DND-41 (cell line): ENCODE data around the gene KBTBD3.

Source experiments
- ATAC-seq: fragments of 200-7000 bp; cut with Tn5 transposase; 3 replicates; pipeline ENCODE4 v1.9.1; 2021; ENCODE audit warnings: low read depth; ENCODE audit not compliant: insufficient read depth
- DNase-seq: peaks from one replicate; pipeline ENCODE4 v3.0.0-alpha.2; 2020
- H2AFZ ChIP-seq: 2 replicates; pipeline ENCODE4 v1.6.0; 2012; ENCODE audit warnings: low read depth, low read length
- H3K27ac ChIP-seq: 2 replicates; pipeline ENCODE4 v1.5.1; 2012; ENCODE audit warnings: low read length, inconsistent platforms
- H3K27me3 ChIP-seq: fragments of 200-600 bp; sonication (generic); 2 replicates; pipeline ENCODE4 v1.6.0; 2012; ENCODE audit warnings: low read length, mild to moderate bottlenecking, inconsistent platforms; ENCODE audit not compliant: insufficient read depth, poor library complexity
- H3K36me3 ChIP-seq: 2 replicates; pipeline ENCODE4 v1.5.1; 2012; ENCODE audit warnings: low read length, inconsistent platforms; ENCODE audit not compliant: insufficient read depth
- H3K4me1 ChIP-seq: 2 replicates; pipeline ENCODE4 v1.5.1; 2012; ENCODE audit warnings: mild to moderate bottlenecking, low read length; ENCODE audit not compliant: insufficient read depth
- H3K4me2 ChIP-seq: 2 replicates; pipeline ENCODE4 v1.6.0; 2012; ENCODE audit warnings: mild to moderate bottlenecking, moderate library complexity, low read length, inconsistent platforms; ENCODE audit not compliant: insufficient read depth
- H3K4me3 ChIP-seq, 2 experiments: fragments of 200-600 bp in 1 of 2; shearing (Covaris generic) in 1 of 2; 2 replicates each; pipeline ENCODE4 v1.5.1; 2012 to 2016; ENCODE audit warnings: inconsistent platforms in 2 of 2, low read length in 2 of 2, mild to moderate bottlenecking in 2 of 2, low read depth in 1 of 2, moderate library complexity in 1 of 2
- H3K79me2 ChIP-seq: 2 replicates; pipeline ENCODE4 v1.6.0; 2012; ENCODE audit warnings: low read length, inconsistent platforms; ENCODE audit not compliant: insufficient read depth
- H3K9ac ChIP-seq: 2 replicates; pipeline ENCODE4 v1.6.0; 2012; ENCODE audit warnings: low read depth, mild to moderate bottlenecking, inconsistent platforms, low read length, moderate library complexity
- H3K9me3 ChIP-seq: 2 replicates; pipeline ENCODE4 v1.5.1; 2012; ENCODE audit warnings: low read length, moderate library complexity, mild to moderate bottlenecking, inconsistent platforms; ENCODE audit not compliant: insufficient read depth, severe bottlenecking
- H4K20me1 ChIP-seq: 2 replicates; pipeline ENCODE4 v1.6.0; 2012; ENCODE audit warnings: low read length; ENCODE audit not compliant: insufficient read depth
- CTCF ChIP-seq: IDR thresholded peaks from 2 replicates; pipeline ENCODE4 v1.5.1; 2012; ENCODE audit warnings: borderline replicate concordance, low read length, moderate library complexity, mild to moderate bottlenecking; ENCODE audit not compliant: poor library complexity, severe bottlenecking; ENCODE audit errors: extremely low read depth
- EZH2 ChIP-seq: IDR thresholded peaks from 3 replicates; pipeline ENCODE4 v1.6.1; 2012; ENCODE audit warnings: borderline replicate concordance, low read depth, mild to moderate bottlenecking, moderate library complexity, low read length, inconsistent platforms; ENCODE audit not compliant: severe bottlenecking

Gene KBTBD3

GRCh38 chr11:106086850-106087249, 9.7 kb upstream of the KBTBD3 start:
- Histone ChIP-seq H3K9me3 (no peaks in the 10 kb centered on the region), H3K4me1 (peaks cover 37% of the 10 kb centered on the region), H2AFZ (no peak overlapping the region), H3K4me3 (no peak overlapping the region), H3K4me2 (peak overlapping the region; percentile 41; the same call in 1 of the 2 replicates), H3K27me3 (no peaks in the 10 kb centered on the region), H3K36me3 (peaks cover 72% of the 10 kb centered on the region), H3K79me2 (peaks cover 97% of the 10 kb centered on the region), H4K20me1 (peaks cover 11% of the 10 kb centered on the region; the same call in 1 of the 2 replicates), H3K9ac (no peak overlapping the region), H3K27ac (no peak overlapping the region)
- DNase-seq (no peak), ATAC-seq (no peak)
- TF ChIP-seq CTCF (no peak), EZH2 (no peak)

- Histone ChIP-seq H4K20me1 (peaks cover 11% of the 10 kb centered on the region; the same call in 1 of the 2 replicates), H3K4me3 (no peak overlapping the region), H3K9ac (no peak overlapping the region), H3K79me2 (peaks cover 97% of the 10 kb centered on the region), H3K4me1 (peaks cover 42% of the 10 kb centered on the region), H3K4me2 (peak overlapping the region; percentile 41; the same call in 1 of the 2 replicates), H2AFZ (no peak overlapping the region), H3K27ac (no peak overlapping the region; the same call in 1 of the 2 replicates), H3K27me3 (no peaks in the 10 kb centered on the region), H3K9me3 (no peaks in the 10 kb centered on the region), H3K36me3 (peaks cover 70% of the 10 kb centered on the region)
- TF ChIP-seq EZH2 (no peak), CTCF (no peak)
- ATAC-seq (no peak), DNase-seq (no peak)
These were observed 9.0 kb upstream of the KBTBD3 start for GRCh38 chr11:106086135-106086534.

GRCh38 chr11:106082096-106082495, 4.9 kb upstream of the KBTBD3 start:
- Histone ChIP-seq H3K9ac (no peak overlapping the region), H4K20me1 (peaks cover 18% of the 10 kb centered on the region; the same call in 1 of the 2 replicates), H3K27ac (peak overlapping the region; percentile 20; the same call in 1 of the 2 replicates), H2AFZ (no peak overlapping the region), H3K4me2 (peak overlapping the region; percentile 54), H3K27me3 (no peaks in the 10 kb centered on the region), H3K4me3 (peak overlapping the region in 1 of 2 experiments; percentile 31; a peak in 1 of 4 replicates), H3K9me3 (no peaks in the 10 kb centered on the region), H3K4me1 (peaks cover 57% of the 10 kb centered on the region), H3K79me2 (peaks cover 93% of the 10 kb centered on the region), H3K36me3 (peaks cover 60% of the 10 kb centered on the region)
- no peak for DNase-seq
- TF ChIP-seq CTCF (no peak), EZH2 (no peak)
- ATAC-seq, result no peak
